ENCODE measurements around the gene CCDC74B.
"Not testable (repeated sequence)": the region's sequence is repeated elsewhere in the genome, so short reads cannot be mapped to it uniquely, and the experiment has no call there.

The CCDC74B gene

DNA sequence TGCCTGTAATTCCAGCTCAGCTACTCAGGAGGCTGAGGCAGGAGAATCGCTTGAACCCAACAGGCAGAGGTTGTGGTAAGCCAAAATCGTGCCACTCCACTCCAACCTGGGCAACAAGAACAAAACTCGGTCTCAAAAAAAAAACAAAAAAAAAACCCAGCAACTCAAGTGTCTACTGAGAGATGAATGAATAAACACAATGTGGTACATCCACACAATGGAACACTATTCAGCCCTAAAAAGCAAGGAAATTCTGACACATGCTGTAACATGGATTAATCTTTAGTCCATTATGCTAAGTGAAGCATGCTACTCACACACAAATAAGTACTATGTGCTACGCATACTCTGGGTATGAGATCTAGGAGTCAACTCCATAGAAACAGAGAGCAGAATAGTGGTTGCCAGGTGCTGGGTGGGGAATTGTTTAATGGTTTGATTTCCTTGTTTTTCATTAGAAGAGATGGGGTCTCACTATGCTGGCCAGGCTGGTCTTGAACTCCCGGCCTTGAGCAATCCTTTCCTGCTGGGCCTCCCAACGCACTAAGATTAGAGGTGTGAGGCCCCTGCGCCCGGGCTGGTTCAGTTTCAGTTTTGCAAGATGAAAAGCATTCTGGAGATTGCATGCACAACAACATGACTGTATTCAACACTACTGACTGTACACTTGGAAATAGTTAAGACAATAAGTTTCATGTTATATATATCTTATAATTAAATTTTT is 20.5 kb upstream of the CCDC74B start:
- DNase-seq = no peak

DNA sequence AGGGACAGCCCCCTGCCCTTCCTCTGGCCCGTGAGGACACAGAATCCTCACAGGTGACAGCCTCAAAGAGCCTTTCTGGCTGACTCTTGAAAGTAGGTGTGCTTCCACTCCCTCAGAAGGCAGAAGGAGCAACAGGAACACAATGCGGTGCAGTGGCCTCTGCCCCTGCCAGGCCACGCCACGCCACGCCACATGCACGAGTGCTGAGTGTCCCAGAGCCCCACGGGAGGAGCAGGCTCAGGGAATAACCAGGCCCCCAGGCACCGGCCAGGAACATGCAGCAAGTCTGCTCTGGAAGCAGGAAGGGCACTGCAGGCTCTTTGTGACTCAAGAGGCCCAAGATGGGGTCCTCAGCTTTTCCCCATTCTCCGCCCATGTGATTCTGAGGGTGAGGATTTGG is 18.1 kb upstream of the CCDC74B start:
- no peak for DNase-seq

DNA sequence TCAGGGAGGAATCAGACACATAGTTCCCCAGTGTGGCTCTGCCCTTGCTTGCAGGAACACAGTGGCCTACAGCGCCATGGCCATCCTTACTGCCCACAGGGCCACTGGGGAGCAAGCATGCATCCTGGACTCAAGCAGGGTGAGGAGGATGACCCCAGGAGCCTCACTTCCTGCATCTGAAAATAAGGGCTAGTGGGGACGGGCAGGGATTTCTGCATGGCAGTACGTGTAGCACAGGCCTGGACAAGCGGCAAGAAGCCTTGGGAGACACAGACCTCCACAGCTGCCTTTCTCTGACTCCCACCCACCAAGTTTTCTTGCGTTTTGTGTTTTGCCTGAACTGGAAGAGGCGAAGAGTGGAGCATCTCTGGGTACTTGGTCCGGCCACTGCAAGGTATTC is 17.6 kb upstream of the CCDC74B start:
- not testable (repeated sequence) for DNase-seq

DNA sequence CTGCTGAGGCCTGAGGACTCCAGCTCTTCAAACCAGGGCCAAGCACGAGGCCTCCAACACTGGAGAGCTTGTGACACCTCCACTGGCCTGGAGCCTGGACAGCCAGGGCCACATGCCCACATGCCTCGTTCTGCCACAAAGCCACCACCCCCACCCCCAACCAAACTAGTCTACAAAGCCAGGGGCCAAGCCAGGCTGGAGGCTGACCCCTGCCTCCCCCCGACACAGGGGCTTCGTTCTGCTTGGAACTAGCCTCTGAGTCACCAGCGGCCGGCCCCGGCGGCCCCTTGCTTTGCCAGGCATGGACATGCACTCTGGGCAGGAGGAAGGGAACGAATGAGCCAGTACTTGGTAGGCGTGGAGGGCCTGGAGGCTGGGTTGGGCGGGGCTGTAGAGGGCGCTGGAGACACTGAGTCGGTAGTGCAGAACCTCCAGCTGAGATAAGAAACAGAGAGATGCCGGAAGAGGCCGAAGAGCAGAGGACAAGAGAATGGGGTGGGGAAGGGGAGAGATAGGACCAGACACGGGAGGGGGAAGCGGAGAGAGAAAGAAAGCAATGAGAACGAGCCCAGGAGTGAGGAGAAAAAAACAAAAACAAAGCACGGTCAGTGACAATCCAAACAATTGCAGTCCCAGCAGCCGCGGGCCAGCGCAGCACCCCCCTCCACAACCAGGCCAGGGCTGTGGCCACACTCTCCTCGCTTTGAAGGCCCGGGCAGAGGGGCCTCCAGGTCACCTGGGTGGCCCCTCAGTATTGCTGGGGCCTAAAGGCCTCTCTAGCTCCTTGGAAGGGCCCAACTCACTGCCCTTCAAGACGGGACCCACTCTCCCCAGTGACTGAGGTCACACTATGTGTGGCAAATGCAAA is 16.2 kb upstream of the CCDC74B start:
- DNase-seq = not testable (repeated sequence)

DNA sequence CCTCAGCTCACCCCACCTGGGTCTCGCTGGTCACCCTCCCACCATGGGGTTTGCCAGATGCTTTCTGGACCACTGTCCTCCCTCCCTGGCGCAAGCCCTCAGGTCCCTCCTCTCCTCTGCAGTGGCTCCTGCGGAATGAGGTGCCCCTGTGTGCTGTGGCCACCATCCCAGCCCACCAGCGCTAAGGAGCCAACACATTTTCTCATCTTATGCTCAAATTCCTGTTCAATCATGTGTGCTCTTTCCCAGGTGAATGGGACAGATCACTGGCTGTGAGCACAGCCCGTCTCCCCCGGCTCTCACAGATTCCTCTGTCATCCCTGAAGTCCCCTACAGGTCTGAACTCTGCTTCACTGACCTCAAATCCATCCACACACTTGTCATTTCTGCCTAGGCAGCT is 15.2 kb upstream of the CCDC74B start:
- DNase-seq = no peak

DNA sequence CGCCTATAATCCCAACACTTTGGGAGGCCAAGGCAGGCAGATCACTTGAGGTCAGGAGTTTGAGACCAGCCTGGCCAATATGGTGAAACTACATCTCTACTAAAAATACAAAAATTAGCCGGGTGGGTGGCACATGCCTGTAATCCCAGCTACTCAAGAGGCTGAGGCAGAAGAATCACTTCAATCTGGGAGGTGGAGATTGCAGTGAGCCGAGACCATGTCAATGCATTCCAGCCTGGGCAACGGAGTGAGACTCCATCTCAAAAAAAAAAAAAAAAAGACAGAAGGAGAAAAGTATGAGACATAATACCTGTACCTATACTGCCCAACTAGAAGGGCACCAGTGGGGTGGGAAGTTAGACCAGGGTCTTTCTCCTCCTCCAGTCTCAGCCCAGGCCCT is 14.5 kb upstream of the CCDC74B start:
- DNase-seq = not testable (repeated sequence)

DNA sequence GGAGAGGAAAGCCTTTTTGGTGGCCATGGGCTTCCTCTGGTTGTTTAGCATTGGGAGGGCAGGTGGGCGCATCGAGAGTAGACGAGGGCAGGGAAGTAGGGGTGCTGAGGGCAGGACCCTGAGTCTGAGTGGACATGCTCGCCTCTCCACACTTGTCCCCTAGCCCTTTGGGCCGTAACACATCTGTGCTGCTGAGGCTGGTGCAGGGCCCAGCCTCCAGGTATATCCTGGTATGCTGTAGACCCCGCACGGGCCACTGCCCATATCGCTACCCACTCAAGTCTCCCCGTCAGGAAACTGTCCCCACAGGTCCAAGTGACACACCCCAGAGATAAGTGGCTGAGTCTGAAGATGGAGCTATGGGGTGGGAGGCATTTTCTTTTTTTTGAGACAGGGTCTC is 13.7 kb upstream of the CCDC74B start:
- DNase-seq = no peak

DNA sequence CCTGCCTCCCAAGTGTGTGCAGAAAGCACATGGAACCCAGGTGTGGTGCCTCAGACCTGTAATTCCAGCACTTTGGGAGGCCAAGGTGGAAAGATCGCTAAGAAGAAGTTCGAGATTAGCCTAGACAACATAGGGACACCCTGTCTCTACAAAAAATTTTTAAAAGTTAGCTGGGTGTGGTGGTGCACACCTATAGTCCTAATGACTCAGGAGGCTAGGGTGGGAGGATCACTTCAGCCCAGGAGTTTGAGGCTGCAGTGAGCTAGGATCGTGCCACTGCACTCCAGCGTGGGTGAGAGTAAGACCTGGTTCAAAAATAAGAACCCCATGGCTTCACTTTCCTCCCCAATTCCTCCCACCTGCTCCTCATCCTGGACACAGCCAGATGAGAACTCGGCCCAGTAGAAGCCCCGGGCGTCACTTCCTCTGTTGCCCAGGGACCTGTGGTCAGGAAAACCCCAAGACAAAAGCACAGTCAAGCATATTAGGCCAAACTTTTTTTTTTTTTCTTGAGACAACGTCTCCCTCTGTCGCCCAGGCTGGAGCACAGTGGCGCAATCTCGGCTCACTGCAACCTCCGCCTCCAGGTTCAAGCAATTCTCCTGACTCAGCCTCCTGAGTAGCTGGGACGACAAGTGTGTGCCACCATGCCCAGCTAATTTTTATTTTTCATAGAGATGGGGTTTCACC is 13.1 kb upstream of the CCDC74B start:
- not testable (repeated sequence) for DNase-seq

DNA sequence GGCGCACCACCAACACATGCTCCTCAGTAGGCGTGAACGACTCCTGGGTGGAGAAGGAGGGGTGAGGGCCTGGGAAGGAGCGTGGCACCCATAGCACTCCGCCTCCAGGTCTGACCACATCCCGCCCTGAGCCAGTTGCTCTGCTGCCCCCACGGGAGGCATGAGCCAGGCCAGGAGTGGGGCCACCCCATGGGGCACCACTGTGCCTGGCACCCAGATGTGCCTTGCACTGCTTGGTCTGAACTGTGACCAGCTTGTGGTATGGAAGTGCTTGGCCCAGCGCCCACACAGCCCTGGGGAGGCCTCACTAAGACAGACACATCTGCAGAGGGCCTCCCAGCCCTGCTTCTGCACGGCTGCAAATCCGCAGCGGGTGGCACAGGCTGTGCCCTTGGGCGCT is 12.4 kb upstream of the CCDC74B start:
- DNase-seq = not testable (repeated sequence)

DNA sequence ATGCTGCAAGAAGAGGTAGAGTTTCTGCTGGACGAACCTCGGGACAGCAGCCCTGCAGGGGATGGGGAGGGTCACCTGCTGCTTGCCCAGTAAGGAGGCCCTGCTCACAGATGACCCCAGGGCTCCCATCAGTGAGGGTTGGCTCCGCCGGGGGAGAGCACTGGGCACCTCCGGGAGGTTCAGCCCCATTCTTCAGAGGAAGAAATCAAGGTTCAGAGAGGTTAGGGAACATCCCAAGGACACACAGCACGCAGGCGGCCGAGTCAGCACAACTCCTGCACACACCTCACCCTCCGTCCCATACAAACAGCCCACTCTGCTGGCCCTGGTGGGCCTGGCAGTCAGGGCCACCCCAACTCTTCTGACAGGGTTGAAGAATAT is 11.7 kb upstream of the CCDC74B start:
- no peak for DNase-seq

DNA sequence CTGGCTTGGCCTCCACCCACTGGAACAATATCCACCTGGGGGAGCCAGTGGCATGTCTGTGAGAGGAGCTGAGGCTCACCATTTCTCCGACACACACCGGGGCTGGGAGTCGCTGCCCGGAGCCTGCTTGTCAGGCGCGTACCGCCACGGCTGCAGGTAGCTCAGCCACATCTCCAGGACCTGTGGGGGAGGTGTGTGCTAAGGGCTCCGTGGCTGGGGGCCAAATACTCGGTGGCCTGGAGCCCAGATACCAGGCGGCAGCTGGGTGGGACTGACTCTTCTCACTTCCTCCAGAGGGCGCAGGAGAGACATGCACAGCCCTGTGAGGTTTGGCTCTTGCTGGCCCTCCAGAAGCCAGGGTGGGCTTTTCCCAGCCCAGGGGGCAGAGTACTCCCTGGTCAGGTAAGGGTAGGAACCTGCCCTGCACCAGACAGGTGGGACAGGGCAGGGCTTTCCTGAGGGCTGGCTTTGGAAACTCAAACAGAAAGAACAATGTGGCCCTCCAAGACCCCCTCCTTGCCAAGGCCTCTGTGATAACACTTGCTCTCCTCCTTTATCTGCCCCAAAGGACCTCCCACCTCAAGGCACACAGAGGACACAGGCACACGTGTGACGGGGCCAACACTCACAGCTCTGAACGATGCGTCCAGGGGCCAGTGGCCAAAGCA is 11.2 kb upstream of the CCDC74B start:
- DNase-seq = peak; percentile 12

DNA sequence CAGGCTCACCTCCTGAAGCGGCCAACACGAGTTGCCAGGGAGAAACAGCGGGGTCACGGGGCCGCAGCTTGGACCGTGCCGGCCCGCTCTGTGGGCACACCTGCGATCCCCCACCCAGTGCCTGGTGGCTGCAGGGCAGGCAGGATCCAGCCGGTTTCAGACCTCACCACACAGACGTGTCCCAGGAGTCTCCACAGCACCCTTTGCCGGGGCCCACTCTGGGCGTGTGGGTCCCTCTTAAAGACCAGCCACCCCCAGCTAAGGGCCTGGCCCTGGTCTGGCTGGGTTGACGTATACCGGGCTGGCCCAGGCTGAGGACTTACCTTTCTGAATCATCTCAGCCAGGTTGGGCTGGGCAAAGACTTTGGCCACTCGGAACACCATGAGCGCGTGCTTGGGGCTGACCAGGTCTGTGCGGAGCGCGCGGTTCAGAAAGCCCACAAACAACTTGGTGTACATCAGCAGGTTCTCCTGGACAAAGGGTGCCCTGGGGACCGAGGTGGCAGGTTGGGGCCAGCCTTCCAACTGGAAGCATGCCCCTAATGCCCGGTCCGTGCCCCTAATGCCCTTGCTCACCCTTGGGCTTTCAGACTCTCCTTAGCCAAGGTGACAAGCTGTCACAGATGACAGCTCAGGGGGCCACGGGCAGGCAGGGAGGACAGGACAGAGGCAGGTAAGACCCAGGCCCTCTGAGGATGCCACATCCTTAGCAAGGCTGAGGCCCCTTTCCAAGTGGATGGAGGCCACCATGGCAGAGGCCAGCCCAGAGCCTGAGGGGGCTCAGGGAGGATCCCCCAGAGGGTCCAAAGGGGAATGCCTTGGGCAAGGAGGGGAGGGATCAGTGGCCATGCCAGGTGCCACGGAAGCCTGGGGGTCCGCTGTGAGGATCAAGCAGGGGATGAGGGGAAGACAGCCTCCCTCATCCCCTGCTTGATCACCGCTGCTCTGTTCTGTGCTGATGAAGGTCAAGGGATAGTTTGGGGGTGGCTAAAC is 10.2 kb upstream of the CCDC74B start:
- no peak for DNase-seq

DNA sequence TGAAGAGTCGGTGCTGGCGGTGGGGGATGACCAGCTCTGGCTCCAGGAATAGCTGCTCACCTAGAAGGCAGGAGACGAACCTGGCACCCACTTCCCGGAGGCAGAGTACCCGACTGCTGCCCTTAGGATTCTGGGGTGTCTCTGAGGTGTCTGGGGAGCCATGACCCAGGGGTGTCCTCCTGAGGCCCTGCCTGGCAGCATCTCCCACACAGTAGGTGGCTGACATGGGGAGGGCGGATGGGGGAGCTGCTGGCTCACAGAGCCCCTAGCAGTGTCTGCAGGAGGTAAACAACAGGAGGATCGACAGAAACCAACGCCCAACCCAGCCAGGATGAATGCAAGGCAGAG is 9.5 kb upstream of the CCDC74B start:
- not testable (repeated sequence) for DNase-seq

DNA sequence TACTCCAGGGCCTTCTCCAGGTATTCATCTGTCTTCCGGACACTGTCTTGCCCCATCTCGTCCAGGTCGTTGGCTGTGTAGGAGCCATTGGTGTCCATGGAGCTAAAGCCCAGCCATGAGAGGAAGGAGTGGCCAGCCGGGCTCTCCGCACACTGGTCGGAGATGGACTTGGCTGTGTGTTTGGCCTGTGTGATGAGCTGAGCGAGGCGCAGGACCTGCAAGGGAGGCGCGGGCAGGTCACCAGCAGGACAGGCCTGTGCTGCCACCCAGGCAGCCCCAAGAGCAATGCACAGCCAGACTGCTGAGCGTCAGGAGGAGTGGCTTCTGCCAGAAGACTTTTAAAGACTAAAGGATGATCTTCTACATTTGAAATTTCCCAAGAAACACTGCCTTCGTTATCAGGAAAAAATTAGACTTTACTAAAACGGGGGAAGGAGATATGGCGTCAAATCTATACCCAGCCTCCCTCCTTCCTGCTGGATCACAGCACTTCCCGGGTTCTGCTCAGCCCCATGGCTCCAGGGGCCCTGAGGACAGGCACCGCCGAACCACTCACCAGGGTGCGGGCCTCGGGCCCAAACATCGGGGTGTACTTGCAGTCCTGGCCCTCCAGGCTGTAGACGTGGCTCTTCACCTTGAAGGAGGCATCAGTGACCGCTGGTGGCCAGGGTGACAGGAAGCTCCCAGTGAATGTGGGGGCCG is 9.0 kb upstream of the CCDC74B start:
- not testable (repeated sequence) for DNase-seq

DNA sequence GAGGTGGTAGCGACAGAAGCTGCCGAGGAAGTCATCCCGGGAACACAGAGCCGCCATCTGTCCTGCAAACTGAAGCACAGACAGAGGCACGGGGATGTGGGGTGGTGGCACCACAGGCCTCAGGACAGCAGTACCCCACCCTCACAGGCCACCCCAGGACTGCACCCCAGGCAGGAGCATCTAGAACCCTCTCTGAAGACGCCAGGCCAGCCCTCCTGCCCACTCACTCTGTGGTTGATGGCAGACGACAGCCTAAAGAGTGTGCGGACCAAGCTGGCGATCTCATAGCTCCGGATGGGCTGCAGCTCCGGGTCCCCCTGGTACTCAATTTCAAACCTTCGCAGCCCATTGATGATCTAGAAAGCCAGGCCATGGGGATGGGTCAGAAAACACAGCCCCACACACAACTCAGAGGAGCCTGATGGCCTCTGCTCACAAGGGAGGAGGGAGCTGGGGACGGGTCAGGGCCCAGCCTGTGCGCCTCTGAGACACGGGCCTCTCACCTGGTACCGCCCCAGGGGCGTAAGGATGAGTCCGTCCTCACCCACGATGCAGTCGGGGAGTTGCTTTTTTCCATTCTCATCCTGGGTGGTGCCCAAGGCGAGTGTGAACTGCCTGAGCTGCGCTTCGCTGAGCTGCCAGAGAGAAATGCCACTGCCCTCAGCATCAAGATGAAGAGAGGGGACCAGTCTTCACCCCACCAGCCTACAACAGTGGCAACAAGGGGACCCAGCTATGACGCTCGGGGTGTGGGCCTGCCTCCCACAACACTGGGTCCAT is 8.1 kb upstream of the CCDC74B start:
- no peak for DNase-seq

DNA sequence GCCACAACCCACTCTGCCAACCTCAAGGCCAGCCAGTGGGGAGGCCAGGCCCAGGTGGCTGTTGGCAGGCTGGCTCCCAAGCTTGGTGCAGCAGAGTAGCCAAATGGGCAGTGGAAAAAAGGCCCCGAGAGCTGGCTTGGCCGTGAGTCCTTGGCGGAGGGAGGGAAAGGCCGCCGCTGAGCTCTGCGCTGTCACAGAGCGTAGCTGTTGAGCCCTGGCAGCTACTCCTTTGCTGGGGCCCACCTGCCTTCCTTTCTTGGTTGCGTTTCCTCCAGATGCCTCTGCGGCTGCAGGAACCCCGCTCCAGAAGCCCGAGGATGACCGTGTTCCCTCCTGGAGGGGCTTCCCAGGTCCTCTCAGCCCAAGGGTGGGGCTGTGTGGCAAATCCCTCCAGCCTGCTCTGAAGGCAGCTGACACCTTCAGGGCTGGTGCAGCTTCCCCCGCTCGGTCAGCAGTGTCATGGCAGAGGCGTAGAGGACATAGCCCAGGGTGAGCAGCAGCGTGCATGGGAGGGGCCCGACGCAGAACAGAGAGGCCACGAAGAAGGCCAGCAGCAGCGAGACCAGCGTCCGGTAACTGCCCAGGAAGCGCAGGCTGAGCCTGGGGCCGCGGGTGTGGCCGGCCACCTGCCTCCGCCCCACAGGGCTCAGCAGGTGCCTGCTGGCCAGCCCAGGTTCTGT is 7.4 kb upstream of the CCDC74B start:
- DNase-seq = not testable (repeated sequence)

DNA sequence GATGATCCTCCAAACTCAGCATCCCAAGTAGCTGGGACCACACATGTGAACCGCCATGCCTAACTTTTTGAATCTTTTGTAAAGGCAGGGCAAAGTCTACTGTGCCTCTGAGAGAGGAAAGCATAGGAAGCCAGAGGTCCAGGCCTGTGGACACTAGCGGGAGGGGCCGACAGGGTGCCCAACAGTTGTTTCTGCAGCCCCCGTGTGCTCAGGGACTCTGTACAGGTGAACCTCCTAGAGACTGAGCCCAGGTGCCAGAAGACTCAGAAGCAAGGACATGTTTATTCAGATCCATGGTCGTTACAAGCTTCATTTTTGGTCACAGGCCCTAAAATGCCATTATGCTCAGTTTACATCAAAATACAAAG is 6.2 kb upstream of the CCDC74B start:
- not testable (repeated sequence) for DNase-seq

DNA sequence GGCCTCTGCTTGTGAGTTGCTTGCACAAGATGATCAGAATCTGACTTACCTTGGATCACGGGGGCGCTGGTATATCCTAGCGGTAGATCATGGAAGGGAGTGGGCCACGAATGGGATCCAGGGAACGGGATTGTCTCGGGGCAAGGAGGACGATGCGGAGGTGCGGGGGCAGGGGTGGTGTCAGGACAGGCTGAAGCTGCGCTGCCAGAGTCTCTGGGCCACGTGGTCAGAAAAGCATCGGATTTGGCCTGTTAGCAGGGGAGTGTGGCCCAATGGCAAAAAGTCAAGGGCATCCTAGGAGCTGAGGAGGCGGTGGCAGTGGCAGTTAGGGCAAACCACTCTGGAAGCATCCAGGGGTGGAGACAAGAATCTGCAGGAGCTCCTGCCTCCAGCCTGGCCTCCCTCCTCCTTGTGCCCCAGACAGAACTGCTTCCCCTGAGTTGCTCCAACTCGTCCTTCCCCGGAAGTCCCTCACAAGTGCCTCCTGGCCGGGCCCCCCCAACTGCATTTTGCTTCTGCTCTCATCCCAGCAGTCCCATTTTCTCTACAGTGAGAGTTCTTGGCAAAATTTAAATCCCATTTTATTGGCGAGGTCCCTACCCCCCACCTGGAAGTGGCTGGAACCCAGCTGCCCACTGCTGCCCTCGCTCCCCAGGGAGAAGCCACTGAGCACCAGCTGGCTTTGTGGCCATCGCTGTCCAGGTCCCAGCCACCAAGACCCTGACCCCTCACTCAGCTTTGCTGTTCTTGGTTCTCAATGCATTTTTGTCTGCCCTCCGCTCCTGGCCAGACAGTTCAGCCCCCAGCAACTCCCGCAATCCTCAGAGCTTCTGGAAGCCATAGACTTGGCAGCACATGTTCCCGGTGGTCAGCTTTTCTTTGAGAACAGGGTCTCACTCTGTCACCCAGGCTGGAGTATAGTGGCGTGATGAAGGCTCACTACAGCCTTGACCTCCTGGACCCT is 5.6 kb upstream of the CCDC74B start:
- DNase-seq = no peak

DNA sequence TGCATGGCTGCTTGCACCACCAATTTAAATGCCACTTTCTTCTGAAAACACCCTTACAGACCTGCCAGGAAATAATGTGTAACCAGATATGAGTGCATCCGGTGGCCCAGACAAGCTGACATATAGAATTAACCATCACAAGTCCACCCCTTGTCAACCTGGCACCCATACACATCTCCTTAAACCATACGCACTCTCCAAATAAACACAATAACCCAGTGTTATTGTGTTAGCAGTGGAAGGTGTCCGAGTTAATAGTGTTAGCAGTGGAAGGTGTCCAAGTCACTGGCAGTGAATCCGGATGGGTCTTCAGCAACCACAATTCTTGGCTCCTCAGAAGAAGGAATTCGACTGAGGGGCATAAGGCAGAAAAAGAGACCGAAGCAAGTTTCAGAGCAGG is 3.6 kb upstream of the CCDC74B start:
- not testable (repeated sequence) for DNase-seq

All from stimulated activated CD4-positive, alpha-beta T cell treated with anti-CD3 and anti-CD28 coated beads, Interleukin-4, amount 100 ng/mL, for 24 hours (primary cell).